MG63 (cell line): ENCODE results near the gene YARS1. TPM values are rescaled to one million over a fixed set of nuclear protein-coding genes. Genes with fewer than 3 reads are reported as not detected.

ENCODE experiments used
- total RNA-seq: library from RNA; depleted of rRNA; stranded (reverse); fragments of >200 nt; shearing (Covaris generic); gene quantifications from 2 replicates; pipeline ENCODE4 v1.2.3, GENCODE V29; 2014; ENCODE audit warnings: low replicate concordance; rRNA removed

Gene YARS1
- total RNA-seq, 1 experiment from 2014 or later = 160 TPM

Other genes with a start within 250 kb of the YARS1 start
- gene ZBTB8OS, start 166.8 kb downstream of the YARS1 start, total RNA-seq = 47.2 and 95.1 TPM in 2 replicates
- 141 and 162 TPM in 2 replicates for gene RBBP4, start 166.2 kb downstream of the YARS1 start, total RNA-seq
- gene SYNC, start 114.6 kb downstream of the YARS1 start, total RNA-seq = 50.0 and 51.2 TPM in 2 replicates
- gene S100PBP, start 295 bp upstream of the YARS1 start, total RNA-seq = 28.5 and 38.5 TPM in 2 replicates
- 0.23 TPM in 1 of 2 replicates, not detected in the other for gene FNDC5, start 53.6 kb upstream of the YARS1 start, total RNA-seq
- not detected in 2 replicates for gene HPCA, start 69.1 kb upstream of the YARS1 start, total RNA-seq
- 6.3 and 30.7 TPM in 2 replicates for gene TMEM54, start 84.0 kb upstream of the YARS1 start, total RNA-seq
- 5.0 and 6.9 TPM in 2 replicates for gene RNF19B, start 147.5 kb upstream of the YARS1 start, total RNA-seq
- 302 and 372 TPM in 2 replicates for gene AK2, start 219.5 kb upstream of the YARS1 start, total RNA-seq